IPS-NIHi7 (cell line): ENCODE measurements around the gene OSBPL9.
"Not testable (repeated sequence)": the region's sequence is repeated elsewhere in the genome, so short reads cannot be mapped to it uniquely, and the experiment has no call there.

Experiments
- DNase-seq: peaks from one replicate; pipeline ENCODE4 v3.0.0; 2012; ENCODE audit warnings: mixed read lengths; ENCODE audit errors: extremely low spot score

OSBPL9 gene

DNA sequence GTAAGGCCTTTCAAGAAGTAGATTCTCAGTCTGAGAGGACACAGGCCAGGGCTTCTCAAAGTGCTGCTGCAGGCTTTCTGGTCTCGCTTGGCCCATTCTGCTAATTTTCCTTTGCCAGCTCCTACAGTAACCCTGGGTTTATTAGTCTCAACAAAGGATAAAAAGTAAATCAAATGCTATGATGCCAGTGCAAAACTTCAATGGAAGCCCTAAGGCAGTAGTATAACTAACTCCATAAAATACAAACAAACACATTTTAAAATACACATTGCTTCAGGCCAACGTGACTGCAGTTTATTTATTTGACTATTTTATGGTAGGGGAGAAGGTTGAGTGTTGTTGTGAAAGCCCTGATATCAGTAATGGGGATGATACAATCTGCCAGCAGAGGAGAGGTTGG is 172.0 kb downstream of the OSBPL9 start:
- no peak for DNase-seq

DNA sequence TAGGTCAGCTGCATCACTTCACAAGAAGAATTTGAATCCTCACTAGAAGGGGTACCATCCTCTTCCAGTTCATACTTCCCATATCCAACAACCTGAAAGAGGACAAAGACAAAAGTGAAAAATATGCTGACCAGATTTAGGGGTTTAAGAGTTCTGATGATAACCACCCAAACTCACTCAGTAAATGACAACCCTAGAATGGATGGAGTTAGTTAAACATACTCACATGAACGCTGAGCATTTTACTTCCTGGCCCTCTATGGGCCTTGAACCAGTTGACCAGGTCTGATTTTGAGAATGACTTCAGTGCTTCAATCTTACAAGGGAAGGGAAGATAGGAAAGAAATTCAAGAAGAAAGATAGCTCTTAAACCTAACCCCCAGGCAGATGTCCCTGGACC is 172.4 kb downstream of the OSBPL9 start:
- DNase-seq: no peak

DNA sequence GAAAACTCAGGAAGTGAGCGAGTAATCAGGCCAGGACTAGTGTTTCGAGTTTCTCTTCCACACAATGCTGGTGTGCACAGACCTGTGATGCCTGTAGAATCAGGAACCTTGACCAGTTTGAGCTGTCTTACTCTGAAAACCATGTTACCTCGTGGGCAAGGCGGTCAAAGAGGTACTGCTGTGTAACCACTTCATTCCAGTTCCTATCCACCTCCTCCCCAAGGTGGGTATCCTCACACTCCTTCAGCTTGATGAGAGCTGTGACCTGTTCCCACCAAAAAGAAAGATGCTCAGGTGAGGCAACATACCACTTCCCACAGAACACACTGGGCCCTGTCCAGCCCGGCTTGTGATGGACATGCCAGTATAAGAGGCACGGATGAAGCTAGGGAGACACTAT is 173.5 kb downstream of the OSBPL9 start:
- DNase-seq: no peak

- no peak for DNase-seq
Observed at GRCh38 chr1:51791888-51792287, 175.0 kb downstream of the OSBPL9 start.

DNA sequence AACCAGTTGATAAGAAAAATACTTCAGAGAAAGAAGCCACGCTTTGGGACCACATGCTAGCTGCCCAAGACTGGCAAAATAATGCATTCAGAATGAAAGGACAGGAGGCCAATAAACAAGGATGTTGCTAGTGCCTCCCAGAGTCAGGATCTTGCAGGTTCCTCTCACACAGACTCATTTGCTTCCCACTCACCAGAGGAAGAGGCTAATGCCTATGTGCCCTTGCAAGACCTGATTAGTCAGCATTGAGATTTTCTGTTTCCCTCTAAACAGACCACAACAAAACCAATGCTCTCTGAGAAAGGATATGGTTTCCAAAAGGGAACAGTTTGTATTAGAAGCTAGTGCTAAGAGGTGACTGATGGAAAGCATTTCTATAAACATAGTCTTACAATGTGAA is 176.0 kb downstream of the OSBPL9 start:
- DNase-seq: peak; percentile 14

- no peak for DNase-seq
Observed at GRCh38 chr1:51794260-51794659, 177.4 kb downstream of the OSBPL9 start.

DNA sequence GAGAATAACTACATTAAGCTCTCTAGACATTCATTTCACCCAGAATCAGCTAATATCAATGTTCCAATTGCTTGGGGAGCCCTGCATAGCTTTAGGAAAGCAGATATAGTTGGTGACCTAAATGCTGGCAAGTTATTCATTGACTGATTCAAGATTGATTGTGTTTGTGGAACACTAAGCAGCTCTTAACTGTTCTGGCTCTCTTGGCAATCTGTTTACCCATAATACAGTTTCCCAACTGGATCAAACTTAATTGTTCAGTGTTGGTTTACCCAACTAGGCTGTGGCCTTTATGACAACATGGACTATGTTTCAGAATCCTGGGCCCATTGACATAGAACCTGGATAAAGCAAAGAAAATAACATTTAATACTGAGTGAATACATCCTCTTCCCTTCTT is 178.0 kb downstream of the OSBPL9 start:
- DNase-seq: no peak

GRCh38 chr1:51799372-51799771 is 182.5 kb downstream of the OSBPL9 start:
- DNase-seq: no peak

DNA sequence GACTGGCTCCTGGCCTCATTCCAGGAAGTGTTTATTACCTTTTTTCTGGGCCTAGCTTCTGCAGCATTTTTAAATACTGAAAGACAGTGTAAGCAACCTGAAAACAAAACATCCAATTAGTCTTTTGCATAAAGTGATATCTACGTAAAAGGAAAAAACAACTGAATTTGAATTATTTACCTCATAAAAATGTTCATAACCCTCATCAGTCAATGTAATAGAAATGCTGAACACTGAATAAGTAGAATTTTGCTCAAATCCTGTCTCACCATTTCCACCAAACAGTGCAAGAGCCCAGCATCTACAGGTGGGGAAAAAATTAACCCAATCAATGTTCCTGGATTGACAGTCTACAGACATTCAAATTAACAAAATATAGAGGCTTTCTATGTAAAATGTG is 197.6 kb downstream of the OSBPL9 start:
- no peak for DNase-seq

GRCh38 chr1:51818487-51818886 is 201.6 kb downstream of the OSBPL9 start:
- no peak for DNase-seq

GRCh38 chr1:51819021-51819420 is 202.1 kb downstream of the OSBPL9 start:
- not testable (repeated sequence) for DNase-seq

GRCh38 chr1:51819810-51820209 is 202.9 kb downstream of the OSBPL9 start:
- DNase-seq: no peak

DNA sequence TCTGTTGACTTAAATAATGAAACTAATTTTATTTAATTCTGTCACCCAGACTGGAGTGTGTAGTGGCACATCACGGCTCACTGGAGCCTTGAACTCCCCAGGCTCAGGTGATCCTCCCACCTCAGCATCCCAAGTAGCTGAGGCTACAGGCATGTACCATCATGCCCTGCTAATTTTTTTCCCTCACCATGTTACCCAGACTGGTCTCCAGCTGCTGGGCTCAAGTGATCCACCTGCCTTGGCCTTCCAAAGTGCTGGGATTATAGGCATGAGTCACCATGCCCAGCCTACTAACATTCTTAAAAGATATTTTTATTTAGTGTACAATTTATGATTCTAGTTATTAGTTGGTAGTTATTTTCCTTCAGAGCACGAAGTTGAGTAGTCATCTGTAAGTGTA is 212.2 kb downstream of the OSBPL9 start:
- no peak for DNase-seq

DNA sequence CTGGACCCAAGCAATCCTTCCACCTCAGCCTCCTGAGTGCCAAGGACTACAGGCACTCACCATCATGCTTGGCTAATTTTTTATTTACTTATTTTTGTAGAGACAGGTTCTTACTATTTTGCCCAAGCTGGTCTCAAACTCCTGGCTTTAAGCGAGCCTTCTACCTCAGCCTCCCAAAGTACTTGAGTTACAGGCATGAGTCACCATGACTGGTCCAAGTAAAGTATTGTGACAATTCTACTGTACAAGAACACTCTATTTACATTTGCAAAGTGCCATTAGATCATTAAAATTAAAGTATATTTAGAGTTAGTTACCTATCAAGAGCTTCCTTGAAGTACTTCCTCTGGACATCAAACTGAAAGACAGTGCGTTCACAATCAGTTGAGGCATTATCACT is 216.8 kb downstream of the OSBPL9 start:
- no peak for DNase-seq

DNA sequence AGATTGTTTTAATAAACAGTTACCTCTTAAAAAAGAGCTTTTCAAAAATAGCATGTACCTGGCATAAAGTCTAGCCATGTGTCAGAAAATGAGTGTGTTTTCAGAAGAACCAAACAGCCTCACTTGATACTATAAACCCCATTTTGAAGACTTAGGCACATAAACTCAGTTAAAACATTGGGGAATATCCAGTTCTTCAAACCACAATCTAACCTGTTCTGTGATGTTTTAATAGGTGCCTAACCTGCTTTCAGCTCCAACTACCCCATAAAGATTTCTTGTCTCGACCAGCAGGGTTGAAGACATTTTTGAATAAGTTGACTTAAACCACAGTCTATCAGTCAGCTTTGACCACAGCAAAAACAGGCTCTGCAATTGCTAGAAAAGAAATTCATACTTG is 220.4 kb downstream of the OSBPL9 start:
- no peak for DNase-seq
